ENCODE measurements around the gene PPDPF. TPM values are rescaled to one million over a fixed set of nuclear protein-coding genes. Genes with fewer than 3 reads are reported as not detected.
"Not testable (repeated sequence)": the region's sequence is repeated elsewhere in the genome, so short reads cannot be mapped to it uniquely, and the experiment has no call there.

The PPDPF gene
- total RNA-seq: 793 TPM

GRCh38 chr20:63520504-63520933 is at the start of gene PPDPF:
Gene PPDPF (plus strand): TSS chr20:63520765. CDS start chr20:63521309, 544 bp downstream.
- DNase-seq (ENCODE audit: low spot score): peak; percentile 85

GRCh38 chr20:63471002-63471716 is 49.4 kb upstream of the PPDPF start:
- DNase-seq (ENCODE audit: low spot score): no peak

- no peak for DNase-seq (ENCODE audit: low spot score)
These were observed 48.9 kb upstream of the PPDPF start for GRCh38 chr20:63471717-63471980.

- DNase-seq (ENCODE audit: low spot score): no peak
These were observed 48.4 kb upstream of the PPDPF start, which contains the start of gene KCNQ2 for GRCh38 chr20:63471981-63472831. Gene KCNQ2 (minus strand): TSS chr20:63472655. CDS start chr20:63472463, 192 bp downstream.

- no peak for DNase-seq (ENCODE audit: low spot score)
These were observed 47.6 kb upstream of the PPDPF start for GRCh38 chr20:63472862-63473390.

- no peak for DNase-seq (ENCODE audit: low spot score)
These were observed 46.8 kb upstream of the PPDPF start for GRCh38 chr20:63473555-63474449.

- DNase-seq (ENCODE audit: low spot score): no peak
These were observed 45.4 kb upstream of the PPDPF start for GRCh38 chr20:63475209-63475608.

- no peak for DNase-seq (ENCODE audit: low spot score)
These were observed 43.4 kb upstream of the PPDPF start for GRCh38 chr20:63477061-63477616.

- no peak for DNase-seq (ENCODE audit: low spot score)
These were observed 42.6 kb upstream of the PPDPF start for GRCh38 chr20:63477944-63478343.

GRCh38 chr20:63478346-63479302 is 41.9 kb upstream of the PPDPF start:
- DNase-seq (ENCODE audit: low spot score): no peak

GRCh38 chr20:63479695-63480419 is 40.7 kb upstream of the PPDPF start:
- not testable (repeated sequence) for DNase-seq (ENCODE audit: low spot score)

- no peak for DNase-seq (ENCODE audit: low spot score)
These were observed 39.1 kb upstream of the PPDPF start for GRCh38 chr20:63481503-63481902.

- no peak for DNase-seq (ENCODE audit: low spot score)
These were observed 38.5 kb upstream of the PPDPF start for GRCh38 chr20:63482021-63482587.

GRCh38 chr20:63483834-63484233 is 36.7 kb upstream of the PPDPF start:
- no peak for DNase-seq (ENCODE audit: low spot score)

GRCh38 chr20:63484236-63484635 is 36.3 kb upstream of the PPDPF start:
- no peak for DNase-seq (ENCODE audit: low spot score)

- DNase-seq (ENCODE audit: low spot score): no peak
These were observed 35.7 kb upstream of the PPDPF start for GRCh38 chr20:63484651-63485403.

GRCh38 chr20:63486300-63486855 is 34.2 kb upstream of the PPDPF start:
- DNase-seq (ENCODE audit: low spot score): no peak

GRCh38 chr20:63487116-63487764 is 33.3 kb upstream of the PPDPF start:
- no peak for DNase-seq (ENCODE audit: low spot score)
